Adrenal gland (tissue), 5 donors: ENCODE measurements around the gene LPCAT3.

Source experiments
- CTCF ChIP-seq, 6 experiments: fragments of 450-650 bp in 4 of 6; fragments of 200-600 bp in 2 of 6; sonication (generic) in 1 of 6; IDR thresholded peaks; 1 replicate in 5 of 6; 2 replicates in 1 of 6; pipeline versions ENCODE4 v1.5.1 to v1.8.0; 2016 to 2021; ENCODE audit warnings: antibody characterized with exemption in 6 of 6, mild to moderate bottlenecking in 2 of 6, moderate library complexity in 1 of 6
- POLR2A ChIP-seq, 2 donors: fragments of 450-650 bp; IDR thresholded peaks; one replicate each; pipeline ENCODE4 v1.6.1; 2017; ENCODE audit warnings: antibody characterized with exemption in 2 of 2, mild to moderate bottlenecking in 2 of 2, moderate library complexity in 1 of 2
- donor health status: DM: no; HTN: no; CAD: no.

- TF ChIP-seq CTCF (IDR thresholded peaks at IDR 0.05) (no peak), POLR2A (IDR thresholded peaks at IDR 0.05) (no peak)
Measured at GRCh38 chr12:6941782-6942181, 76.5 kb downstream of the LPCAT3 start.
